Skin epidermis (tissue), 12 donors: ENCODE measurements around the gene GPC3.
"Not testable (repeated sequence)": the region's sequence is repeated elsewhere in the genome, so short reads cannot be mapped to it uniquely, and the experiment has no call there.

Source experiments
- H3K27ac ChIP-seq, 21 experiments: fragments of 200-600 bp; sonication (generic) in 11 of 21; one replicate each; pipeline ENCODE4 v1.5.0; 2020; ENCODE audit warnings: mild to moderate bottlenecking in 3 of 21, inconsistent platforms in 2 of 21, moderate library complexity in 2 of 21
- H3K4me3 ChIP-seq, 7 experiments: fragments of 200-600 bp; sonication (generic) in 2 of 7; one replicate each; pipeline ENCODE4 v1.5.0; 2020; ENCODE audit warnings: inconsistent platforms in 2 of 7, mild to moderate bottlenecking in 2 of 7, moderate library complexity in 1 of 7

The GPC3 gene

GRCh38 chrX:133526773-133527172 is 458.6 kb downstream of the GPC3 start:
- H3K27ac ChIP-seq: peak overlapping the region in 1 of 21 experiments; percentile 30

GRCh38 chrX:133523526-133523925 is 461.9 kb downstream of the GPC3 start:
- Histone ChIP-seq H3K27ac (peak overlapping the region in 1 of 21 experiments; percentile 62), H3K4me3 (no peak overlapping the region)

More at GRCh38 chrX:133526773-133527172, 458.6 kb downstream of the GPC3 start:
- H3K4me3 ChIP-seq: not testable (repeated sequence)

GRCh38 chrX:133523081-133523487 is 462.3 kb downstream of the GPC3 start:
- no peak overlapping the region for H3K4me3 ChIP-seq

GRCh38 chrX:133516686-133517085 is 468.7 kb downstream of the GPC3 start:
- H3K4me3 ChIP-seq: no peak overlapping the region
- H3K27ac ChIP-seq: no peak overlapping the region

More at GRCh38 chrX:133523081-133523487, 462.3 kb downstream of the GPC3 start:
- peak overlapping the region in 1 of 21 experiments; percentile 62 for H3K27ac ChIP-seq

GRCh38 chrX:133514486-133514885 is 470.9 kb downstream of the GPC3 start:
- Histone ChIP-seq H3K27ac (no peak overlapping the region), H3K4me3 (no peak overlapping the region)

- no peak overlapping the region for H3K27ac ChIP-seq
- no peak overlapping the region for H3K4me3 ChIP-seq
Measured at GRCh38 chrX:133513123-133513522, 472.3 kb downstream of the GPC3 start.

- Histone ChIP-seq H3K4me3 (no peak overlapping the region), H3K27ac (no peak overlapping the region)
Measured at GRCh38 chrX:133511041-133511440, 474.4 kb downstream of the GPC3 start.

GRCh38 chrX:133497356-133497755 is 488.0 kb downstream of the GPC3 start:
- Histone ChIP-seq H3K4me3 (no peak overlapping the region), H3K27ac (no peak overlapping the region)

- H3K27ac ChIP-seq: peak overlapping the region in 1 of 21 experiments; percentile 38
- H3K4me3 ChIP-seq: no peak overlapping the region
Measured at GRCh38 chrX:133495464-133496391, 489.7 kb downstream of the GPC3 start.

GRCh38 chrX:133493366-133493765 is 492.0 kb downstream of the GPC3 start:
- Histone ChIP-seq H3K27ac (no peak overlapping the region), H3K4me3 (no peak overlapping the region)

- H3K4me3 ChIP-seq: no peak overlapping the region
- H3K27ac ChIP-seq: no peak overlapping the region
Measured at GRCh38 chrX:133490955-133491354, 494.4 kb downstream of the GPC3 start.
